Ovary (tissue), 3 donors: ENCODE measurements around the gene MYOZ2.

Experiments
- EP300 ChIP-seq: sonication (generic); formaldehyde crosslinking; IDR thresholded peaks from one replicate; pipeline ENCODE4 v1.6.1; 2017; ENCODE audit warnings: antibody characterized with exemption
- POLR2A ChIP-seq: fragments of 450-650 bp; IDR thresholded peaks from one replicate; pipeline ENCODE4 v1.6.1; 2017; ENCODE audit warnings: antibody characterized with exemption, mild to moderate bottlenecking, moderate library complexity
- TF ChIP-seq, protein P1 (sequence below), 3 donors: fragments of 450-650 bp in 2 of 3; fragments of 200-600 bp in 1 of 3; IDR thresholded peaks; one replicate each; pipeline versions ENCODE4 v1.5.1 to v1.8.0; 2016 to 2022; ENCODE audit warnings: antibody characterized with exemption in 3 of 3, mild to moderate bottlenecking in 1 of 3
- donor health status: DM: no; HTN: no; CAD: no.

DNA sequence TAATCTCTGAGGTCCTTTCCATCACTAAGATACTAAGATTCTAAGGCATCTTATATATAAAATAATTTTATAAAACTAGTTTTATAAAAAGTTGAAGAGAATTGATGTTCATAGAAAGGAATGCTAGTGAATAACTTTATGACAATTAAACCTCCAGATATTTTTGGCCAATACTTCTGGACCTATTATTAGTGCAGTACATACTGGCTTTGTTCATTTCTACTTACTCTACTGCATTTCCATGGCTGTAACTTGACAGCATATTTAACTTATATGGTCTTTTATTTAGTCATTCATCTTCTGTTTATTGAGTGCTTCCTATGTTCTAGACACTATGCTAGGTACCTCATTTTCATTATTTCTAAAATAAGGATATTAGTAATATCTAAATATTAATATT is 70.1 kb downstream of the MYOZ2 start:
- TF ChIP-seq, protein P1, sequence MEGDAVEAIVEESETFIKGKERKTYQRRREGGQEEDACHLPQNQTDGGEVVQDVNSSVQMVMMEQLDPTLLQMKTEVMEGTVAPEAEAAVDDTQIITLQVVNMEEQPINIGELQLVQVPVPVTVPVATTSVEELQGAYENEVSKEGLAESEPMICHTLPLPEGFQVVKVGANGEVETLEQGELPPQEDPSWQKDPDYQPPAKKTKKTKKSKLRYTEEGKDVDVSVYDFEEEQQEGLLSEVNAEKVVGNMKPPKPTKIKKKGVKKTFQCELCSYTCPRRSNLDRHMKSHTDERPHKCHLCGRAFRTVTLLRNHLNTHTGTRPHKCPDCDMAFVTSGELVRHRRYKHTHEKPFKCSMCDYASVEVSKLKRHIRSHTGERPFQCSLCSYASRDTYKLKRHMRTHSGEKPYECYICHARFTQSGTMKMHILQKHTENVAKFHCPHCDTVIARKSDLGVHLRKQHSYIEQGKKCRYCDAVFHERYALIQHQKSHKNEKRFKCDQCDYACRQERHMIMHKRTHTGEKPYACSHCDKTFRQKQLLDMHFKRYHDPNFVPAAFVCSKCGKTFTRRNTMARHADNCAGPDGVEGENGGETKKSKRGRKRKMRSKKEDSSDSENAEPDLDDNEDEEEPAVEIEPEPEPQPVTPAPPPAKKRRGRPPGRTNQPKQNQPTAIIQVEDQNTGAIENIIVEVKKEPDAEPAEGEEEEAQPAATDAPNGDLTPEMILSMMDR (IDR thresholded peaks at IDR 0.05), result no peak
- TF ChIP-seq POLR2A (no peak), EP300 (no peak)
